Sigmoid colon (tissue), 7 donors: ENCODE data around the gene TOB1. TPM values are rescaled to one million over a fixed set of nuclear protein-coding genes. Genes with fewer than 3 reads are reported as not detected.

Source experiments
- DNase-seq: peaks from one replicate; pipeline ENCODE4 v3.0.0-alpha.2; 2019
- H3K27ac ChIP-seq, 4 donors: fragments of 200-600 bp; sonication (generic); one replicate each; pipeline ENCODE4 v1.5.1; 2016 to 2019; ENCODE audit warnings: mild to moderate bottlenecking in 1 of 4
- H3K27me3 ChIP-seq, 3 donors: fragments of 200-600 bp; sonication (generic); one replicate each; pipeline ENCODE4 v1.5.1; 2019; ENCODE audit warnings: mild to moderate bottlenecking in 1 of 3
- H3K36me3 ChIP-seq, 4 donors: fragments of 200-600 bp; sonication (generic); one replicate each; pipeline ENCODE4 v1.5.1; 2016 to 2019
- H3K4me1 ChIP-seq, 4 donors: fragments of 200-600 bp; sonication (generic); one replicate each; pipeline ENCODE4 v1.5.1; 2017 to 2019
- H3K4me3 ChIP-seq, 4 donors: fragments of 200-600 bp; sonication (generic); one replicate each; pipeline ENCODE4 v1.5.1; 2017 to 2019; ENCODE audit warnings: mild to moderate bottlenecking in 2 of 4, moderate library complexity in 1 of 4
- H3K9me3 ChIP-seq, 4 donors: fragments of 200-600 bp in 3 of 4; sonication (generic) in 3 of 4; one replicate each; pipeline versions ENCODE4 v1.5.1 to v1.6.1; 2013 to 2019
- CTCF ChIP-seq, 4 experiments: fragments of 450-650 bp in 3 of 4; fragments of 200-600 bp in 1 of 4; IDR thresholded peaks; one replicate each; pipeline ENCODE4 v1.5.1; 2016 to 2019; ENCODE audit warnings: antibody characterized with exemption in 4 of 4, mild to moderate bottlenecking in 3 of 4, moderate library complexity in 2 of 4
- EP300 ChIP-seq, 4 donors: sonication (generic); formaldehyde crosslinking; IDR thresholded peaks; one replicate each; pipeline ENCODE4 v1.6.1; 2017; ENCODE audit warnings: antibody characterized with exemption in 4 of 4
- POLR2A ChIP-seq, 2 donors: fragments of 450-650 bp; IDR thresholded peaks; one replicate each; pipeline ENCODE4 v1.6.1; 2016; ENCODE audit warnings: antibody characterized with exemption in 2 of 2, mild to moderate bottlenecking in 2 of 2, moderate library complexity in 2 of 2
- POLR2AphosphoS5 ChIP-seq, 4 donors: sonication (generic); formaldehyde crosslinking; IDR thresholded peaks; one replicate each; pipeline ENCODE4 v1.6.1; 2017; ENCODE audit warnings: antibody characterized with exemption in 4 of 4
- WGBS, 2 donors: extraction: QIAGEN DNeasy Blood & Tissue Kit; methylation state at CpG; one replicate each; pipeline ENCODE4 v1.1.7; 2013; 5-methylcytosine and 5-hydroxymethylcytosine counted together
- intact Hi-C: fragments of 100-400 bp; cut with DNase I; formaldehyde crosslinking; loops from one replicate; pipeline ENCODE4 v1.15.1; 2023
- polyA plus RNA-seq, 3 donors: library from polyadenylated mRNA; stranded (reverse); fragments of 200-250 nt; gene quantifications; one replicate each; pipeline ENCODE4 v1.2.3, GENCODE V29; 2013
- total RNA-seq, 4 donors: library from RNA; depleted of rRNA; stranded (reverse); fragments of >200 nt; gene quantifications; one replicate each; pipeline ENCODE4 v1.1.0, GENCODE V29; 2016
- donor health status: healthy with polysubstance abuse.
- donor health status: Bipolar disorder and iron deficiency.
- donor health status: healthy.

TOB1 gene
- total and polyA plus RNA-seq, 7 donors: 16.2 to 57.1 (median 31.1) TPM

GRCh38 chr17:50845240-50846147 lies 20.7 kb downstream of the TOB1 start:
- H3K27ac ChIP-seq: no peak overlapping the region
- H3K9me3 ChIP-seq: no peaks in the 10 kb centered on the region
- H3K4me1 ChIP-seq: peaks cover 0 to 3% (median 0%) of the 10 kb centered on the region in 4 donors
- no peak overlapping the region for H3K4me3 ChIP-seq
- H3K36me3 ChIP-seq: no peaks in the 10 kb centered on the region
- intact Hi-C loops: no loop called here
- DNase-seq: peak; percentile 38
- WGBS, 2 donors: 91 to 95% methylated on average over 12 of the region's 12 CpGs
- no peaks in the 10 kb centered on the region for H3K27me3 ChIP-seq
- no peak for TF ChIP-seq POLR2A (IDR thresholded peaks at IDR 0.05)
- no peak for TF ChIP-seq CTCF (IDR thresholded peaks at IDR 0.05)

GRCh38 chr17:50844117-50844700 lies 21.9 kb downstream of the TOB1 start:
- Histone ChIP-seq H3K27ac (no peak overlapping the region), H3K4me1 (peaks cover 0 to 3% (median 0%) of the 10 kb centered on the region in 4 donors), H3K9me3 (no peaks in the 10 kb centered on the region), H3K27me3 (no peaks in the 10 kb centered on the region), H3K36me3 (no peaks in the 10 kb centered on the region), H3K4me3 (no peak overlapping the region)
- intact Hi-C loops: no loop called here
- WGBS, 2 donors: 92 to 93% methylated on average over 14 of the region's 14 CpGs
- DNase-seq: no peak
- TF ChIP-seq EP300 (IDR thresholded peaks at IDR 0.05): no peak
- TF ChIP-seq POLR2AphosphoS5 (IDR thresholded peaks at IDR 0.05): no peak
- TF ChIP-seq POLR2A (IDR thresholded peaks at IDR 0.05): no peak
- no peak for TF ChIP-seq CTCF (IDR thresholded peaks at IDR 0.05)

GRCh38 chr17:50843150-50843905 lies 22.8 kb downstream of the TOB1 start:
- Histone ChIP-seq H3K27ac (no peak overlapping the region), H3K4me3 (no peak overlapping the region), H3K36me3 (no peaks in the 10 kb centered on the region), H3K4me1 (peaks cover 0 to 3% (median 0%) of the 10 kb centered on the region in 4 donors), H3K27me3 (no peaks in the 10 kb centered on the region), H3K9me3 (no peaks in the 10 kb centered on the region)
- TF ChIP-seq POLR2AphosphoS5 (IDR thresholded peaks at IDR 0.05) (no peak), CTCF (IDR thresholded peaks at IDR 0.05) (no peak), EP300 (IDR thresholded peaks at IDR 0.05) (no peak), POLR2A (IDR thresholded peaks at IDR 0.05) (no peak)
- 90% methylated on average over 16 of the region's 16 CpGs for WGBS, 2 donors
- intact Hi-C loops: no loop called here
- DNase-seq: no peak

- DNase-seq: no peak
- H3K9me3 ChIP-seq: no peaks in the 10 kb centered on the region
- intact Hi-C loops: loop anchor here (1.0 kb wide), 1 partner anchor 25 kb away; no protein-coding TSS in a partner anchor
- no peak overlapping the region for H3K4me3 ChIP-seq
- 69 to 76% methylated on average over 9 of the region's 9 CpGs for WGBS, 2 donors
- no peak for TF ChIP-seq CTCF (IDR thresholded peaks at IDR 0.05)
- no peak for TF ChIP-seq POLR2AphosphoS5 (IDR thresholded peaks at IDR 0.05)
- TF ChIP-seq POLR2A (IDR thresholded peaks at IDR 0.05): no peak
- no peak for TF ChIP-seq EP300 (IDR thresholded peaks at IDR 0.05)
- no peaks in the 10 kb centered on the region for H3K27me3 ChIP-seq
- H3K36me3 ChIP-seq: no peaks in the 10 kb centered on the region
- H3K4me1 ChIP-seq: peaks cover 0 to 3% (median 0%) of the 10 kb centered on the region in 4 donors
- H3K27ac ChIP-seq: no peak overlapping the region
Observed at GRCh38 chr17:50842506-50843149, 23.5 kb downstream of the TOB1 start.
